ENCODE measurements around the gene CROCC2.

CROCC2 gene

GRCh38 chr2:240911641-240912265, 5.6 kb downstream of the CROCC2 start:
- TF ChIP-seq CTCF (IDR thresholded peaks at IDR 0.05), result no peak

- no peak for TF ChIP-seq CTCF (IDR thresholded peaks at IDR 0.05)
Measured at GRCh38 chr2:240912878-240913809, 7.0 kb downstream of the CROCC2 start.

GRCh38 chr2:240913810-240914644, 7.9 kb downstream of the CROCC2 start:
- TF ChIP-seq CTCF (IDR thresholded peaks at IDR 0.05), result peak; percentile 96

GRCh38 chr2:240914645-240915525, 8.7 kb downstream of the CROCC2 start:
- peak; percentile 11; the same call in 1 of the 2 replicates for TF ChIP-seq CTCF (IDR thresholded peaks at IDR 0.05)

GRCh38 chr2:240915526-240916341, 9.6 kb downstream of the CROCC2 start:
- no peak for TF ChIP-seq CTCF (IDR thresholded peaks at IDR 0.05)

- TF ChIP-seq CTCF (IDR thresholded peaks at IDR 0.05), result no peak
Measured at GRCh38 chr2:240916571-240917008, 10.5 kb downstream of the CROCC2 start.

Data from LNCAP (cell line).